GM21723 (cell line): ENCODE results near the gene FBXO31.
"Not testable (repeated sequence)": the region's sequence is repeated elsewhere in the genome, so short reads cannot be mapped to it uniquely, and the experiment has no call there.

Experiments
- ATAC-seq: cut with Tn5 transposase; IDR thresholded peaks from one replicate; pipeline ENCODE4 v1.9.1; 2021; ENCODE audit warnings: mild to moderate bottlenecking, moderate library complexity; ENCODE audit not compliant: unreplicated experiment

The FBXO31 gene

DNA sequence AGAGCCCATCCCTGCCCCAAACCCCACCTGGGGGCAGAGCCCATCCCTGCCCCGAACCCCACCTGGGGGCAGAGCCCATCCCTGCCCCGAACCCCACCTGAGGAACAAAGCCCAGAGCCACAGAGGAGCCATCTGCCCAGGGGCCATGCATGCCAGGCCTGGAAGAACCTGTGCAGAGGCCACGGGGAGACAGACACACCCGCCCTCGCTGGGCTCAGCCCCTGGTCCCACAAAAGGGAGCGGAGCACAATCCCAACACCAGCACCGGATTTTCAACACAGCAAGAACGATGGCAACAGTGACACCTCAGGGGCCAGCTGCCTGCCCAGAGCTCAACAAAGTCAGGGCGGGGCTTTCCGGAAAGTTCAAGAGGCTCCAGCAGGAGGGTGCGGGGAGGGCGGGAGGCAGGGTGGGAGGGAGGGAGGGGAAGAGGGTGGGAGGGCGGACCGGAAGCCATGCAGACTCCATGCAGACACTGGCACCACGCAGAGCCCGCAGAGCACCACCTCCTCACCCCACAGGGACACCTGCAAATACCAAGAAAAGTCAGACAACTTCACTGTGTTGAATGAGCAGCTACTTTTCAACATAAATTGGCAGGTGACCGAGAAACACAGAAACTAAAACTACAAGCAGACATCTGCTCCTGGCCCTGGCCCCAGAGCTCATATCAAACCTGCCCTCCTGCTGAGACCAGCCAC is 38.5 kb downstream of the FBXO31 start:
- ATAC-seq: no peak

DNA sequence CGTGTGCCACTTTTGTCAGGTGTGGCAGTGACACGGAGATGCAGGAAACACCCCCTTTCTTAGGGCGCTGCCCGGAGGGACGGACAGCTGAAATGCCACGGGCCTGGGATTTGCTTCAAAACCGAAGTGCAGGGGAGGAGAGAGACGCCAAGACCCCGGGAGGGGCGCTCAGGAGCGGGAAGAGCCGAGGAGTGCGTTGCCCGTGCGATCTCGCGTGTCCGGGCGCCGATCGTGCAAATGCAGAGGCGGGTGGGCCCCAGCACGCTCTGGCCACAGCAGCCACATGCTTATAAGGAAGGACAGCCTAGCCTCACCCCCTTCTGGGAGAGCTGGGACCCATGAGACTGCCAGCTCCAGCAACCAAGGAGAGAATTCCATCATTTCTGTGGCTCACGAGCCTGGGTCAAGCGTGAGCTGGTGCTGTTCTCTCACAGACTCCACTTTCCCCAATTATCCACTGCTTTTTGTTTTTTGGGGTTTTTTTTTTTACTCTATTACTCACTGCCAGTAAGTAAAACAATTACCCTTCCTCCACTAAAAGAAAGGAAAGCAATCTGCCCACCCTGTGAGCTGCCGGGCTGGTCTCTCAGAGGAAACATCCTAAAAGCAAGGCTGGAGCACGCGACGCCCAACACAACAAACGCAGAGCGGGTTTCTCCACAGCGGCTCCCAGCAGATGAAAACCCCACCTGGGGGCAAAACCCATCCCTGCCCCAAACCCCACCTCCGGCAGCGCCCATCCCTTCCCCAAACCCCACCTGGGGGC is 39.2 kb downstream of the FBXO31 start:
- ATAC-seq: no peak

DNA sequence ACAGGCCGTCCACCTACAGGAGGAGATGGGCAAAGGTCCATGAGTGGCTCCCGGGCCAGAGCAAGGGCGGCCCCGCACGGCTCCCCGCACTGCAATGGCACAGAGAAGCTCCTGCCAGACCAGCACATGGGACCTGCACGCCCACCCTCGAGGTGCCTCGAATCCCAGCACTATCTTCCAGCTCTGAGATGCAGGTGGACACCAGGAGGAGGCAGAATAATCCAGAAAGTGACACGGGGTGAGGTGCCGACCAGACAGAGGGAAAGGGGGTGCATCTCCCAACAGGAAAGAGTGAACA is 39.9 kb downstream of the FBXO31 start:
- ATAC-seq: no peak

DNA sequence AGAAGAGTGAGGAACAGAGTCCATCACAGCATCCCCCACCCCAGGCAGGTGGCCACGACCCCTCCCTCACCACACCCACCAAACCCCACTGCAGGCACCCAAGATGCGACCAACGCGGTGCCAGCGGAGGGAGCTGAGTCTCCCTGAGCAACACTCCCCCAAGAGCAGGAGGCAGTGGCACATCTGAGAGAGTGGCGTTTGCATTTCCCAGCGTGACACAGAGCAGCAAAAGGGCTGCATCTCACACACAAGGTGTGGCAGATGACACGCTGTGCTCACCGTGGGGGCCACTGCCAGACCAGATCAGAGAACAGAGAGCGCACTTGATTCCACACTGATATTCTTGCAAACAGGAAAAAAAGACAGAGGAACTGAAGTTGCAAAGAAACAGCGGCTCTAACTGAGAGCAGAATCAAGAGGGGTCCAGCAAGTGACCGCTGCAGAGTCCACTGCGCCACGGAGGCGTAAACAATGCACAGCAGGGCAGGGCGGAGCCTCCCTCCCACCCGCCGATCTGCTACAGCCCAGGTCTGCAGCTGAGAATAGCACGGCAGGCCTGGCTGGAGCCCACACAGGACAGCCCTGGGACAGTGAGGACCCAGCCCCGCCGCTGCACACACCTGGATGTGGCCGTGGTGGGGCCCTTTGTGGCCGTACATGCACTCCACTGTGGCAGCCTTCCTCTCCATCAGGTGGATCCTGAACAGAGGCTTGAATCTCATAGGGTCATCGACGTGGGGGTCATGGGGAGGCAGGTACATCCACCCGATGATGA is 40.4 kb downstream of the FBXO31 start:
- no peak for ATAC-seq

DNA sequence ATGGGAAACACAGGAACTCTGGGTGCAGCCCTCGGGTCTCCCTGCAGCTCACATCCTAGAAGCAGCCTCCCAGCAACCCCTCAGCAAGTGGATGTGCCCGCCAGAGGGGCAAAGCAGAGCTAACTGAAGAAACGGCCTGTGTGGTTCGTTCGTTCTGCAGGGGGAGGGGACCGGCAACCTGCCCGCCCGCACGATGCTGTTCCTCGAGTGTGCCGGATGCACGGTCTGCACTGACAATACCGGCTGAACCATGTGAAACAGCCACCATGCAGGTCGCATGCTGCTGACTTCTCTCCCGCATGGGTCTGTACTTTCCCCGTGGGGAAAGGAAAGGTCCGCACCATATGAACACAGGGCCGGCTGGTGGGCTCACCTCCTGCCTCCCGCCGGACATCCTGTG is 41.1 kb downstream of the FBXO31 start:
- ATAC-seq: no peak

DNA sequence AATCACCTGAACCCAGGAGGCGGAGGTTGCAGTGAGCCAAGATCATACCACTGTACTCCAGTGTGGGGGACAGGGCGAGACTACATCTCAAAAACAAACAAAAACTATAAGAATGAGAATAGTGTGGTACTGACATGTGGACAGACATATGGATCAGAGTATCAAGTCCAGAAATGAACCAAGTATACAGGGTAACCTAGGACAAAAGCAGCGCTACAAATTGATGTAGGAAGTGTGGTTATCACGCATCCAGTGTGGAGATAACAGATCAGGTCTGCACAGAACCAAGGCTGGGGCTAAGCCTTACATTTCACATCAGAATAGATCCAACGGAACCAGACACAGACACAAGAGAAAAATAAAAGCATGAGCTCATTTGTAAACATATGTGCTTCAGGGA is 43.4 kb downstream of the FBXO31 start:
- no peak for ATAC-seq

DNA sequence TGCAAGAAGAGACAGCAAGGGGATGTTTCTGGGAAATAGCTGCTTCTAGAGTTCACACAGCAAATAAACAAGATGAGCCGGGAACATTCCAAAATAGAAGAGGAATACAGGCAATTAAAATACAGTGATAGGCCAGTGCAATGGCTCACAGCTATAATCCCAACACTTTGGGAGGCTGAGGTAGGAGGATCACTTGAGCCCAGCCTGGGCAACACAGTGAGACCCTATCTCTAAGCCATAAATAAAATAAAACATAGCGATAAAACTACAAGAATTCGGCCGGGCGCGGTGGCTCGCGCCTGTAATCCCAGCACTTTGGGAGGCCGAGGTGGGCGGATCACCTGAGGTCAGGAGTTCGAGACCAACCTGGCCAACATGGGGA is 43.9 kb downstream of the FBXO31 start:
- ATAC-seq: not testable (repeated sequence)

DNA sequence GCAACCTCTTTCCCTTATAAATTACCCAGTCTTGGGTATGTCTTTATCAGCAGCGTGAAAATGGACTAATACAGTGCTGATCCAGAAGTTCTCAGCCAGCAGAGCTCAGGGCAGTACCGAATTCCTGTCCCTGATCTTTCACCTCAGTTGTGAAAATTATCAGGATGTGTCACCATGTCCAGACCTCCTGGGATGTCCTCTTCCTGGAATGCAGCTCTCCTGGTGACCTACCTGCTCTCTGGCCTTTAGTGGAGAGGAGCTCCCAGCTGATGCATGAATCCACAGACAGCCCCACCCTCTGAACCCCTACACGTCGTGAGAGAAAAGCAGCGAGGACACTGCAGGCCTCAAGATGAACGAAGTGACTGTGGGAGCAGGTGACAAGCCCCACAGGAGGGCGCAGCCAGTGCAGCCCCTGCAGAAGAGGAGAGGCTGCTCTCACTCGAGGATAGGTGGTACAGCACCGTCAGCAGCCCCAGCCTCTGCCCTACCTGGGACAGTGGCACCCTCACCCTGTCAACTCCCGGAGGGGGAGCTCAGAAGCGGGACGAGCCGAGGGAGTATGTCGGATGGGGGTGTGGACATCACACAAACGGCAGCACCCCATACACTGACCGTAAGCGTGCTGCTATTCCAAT is 44.4 kb downstream of the FBXO31 start:
- ATAC-seq: no peak

DNA sequence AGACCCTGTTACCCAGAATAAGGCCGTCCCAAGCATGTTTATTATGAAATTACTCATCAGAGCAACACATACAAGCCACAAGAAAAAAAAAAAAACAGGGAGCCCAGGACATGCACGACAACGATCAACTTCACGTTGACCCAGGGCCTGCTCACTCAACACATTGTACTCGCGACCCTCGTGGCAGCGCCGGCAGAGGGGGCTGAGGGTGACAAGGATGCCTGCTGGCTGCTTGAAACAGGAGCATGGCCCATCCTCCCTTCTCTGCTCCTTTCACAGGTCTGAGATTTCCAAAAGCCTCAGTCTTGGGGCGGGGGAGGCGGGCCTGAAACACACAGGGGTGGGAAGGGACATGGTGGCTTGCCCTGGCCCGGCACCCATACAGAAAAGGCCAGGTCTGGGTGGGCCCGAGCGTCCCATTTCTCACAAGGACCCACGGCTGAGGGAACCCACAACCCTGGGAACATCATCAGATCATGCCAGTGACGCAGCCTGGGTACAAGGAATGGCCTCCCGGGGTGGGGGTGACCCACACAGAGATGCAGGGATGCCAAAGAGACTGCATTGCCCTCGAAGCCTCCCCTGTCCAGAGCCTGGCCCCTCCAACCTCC is 45.3 kb downstream of the FBXO31 start:
- ATAC-seq: no peak

DNA sequence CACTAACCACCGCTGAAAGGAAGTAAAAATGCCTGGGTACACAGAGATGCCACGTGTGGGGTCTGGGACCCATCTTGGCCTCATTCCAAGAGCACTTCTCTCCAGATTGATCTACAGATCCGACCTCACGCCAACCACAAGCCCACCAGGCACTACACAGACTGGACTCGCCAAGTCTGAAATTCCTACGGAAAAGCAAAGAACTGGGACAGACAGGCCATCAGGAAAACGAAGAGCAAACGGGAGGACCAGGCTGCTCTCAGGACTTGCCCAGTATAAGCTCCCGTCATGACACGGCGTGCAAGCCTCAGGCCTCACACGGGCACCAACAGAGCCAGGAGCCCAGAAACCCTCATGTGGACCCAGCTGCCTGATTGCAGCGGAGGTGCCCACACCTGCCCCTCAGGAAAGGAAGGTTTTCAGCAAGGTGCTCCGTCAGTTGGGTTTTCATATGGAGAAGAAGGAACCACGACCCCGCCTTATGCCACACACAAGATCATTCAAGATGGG is 46.3 kb downstream of the FBXO31 start:
- no peak for ATAC-seq

DNA sequence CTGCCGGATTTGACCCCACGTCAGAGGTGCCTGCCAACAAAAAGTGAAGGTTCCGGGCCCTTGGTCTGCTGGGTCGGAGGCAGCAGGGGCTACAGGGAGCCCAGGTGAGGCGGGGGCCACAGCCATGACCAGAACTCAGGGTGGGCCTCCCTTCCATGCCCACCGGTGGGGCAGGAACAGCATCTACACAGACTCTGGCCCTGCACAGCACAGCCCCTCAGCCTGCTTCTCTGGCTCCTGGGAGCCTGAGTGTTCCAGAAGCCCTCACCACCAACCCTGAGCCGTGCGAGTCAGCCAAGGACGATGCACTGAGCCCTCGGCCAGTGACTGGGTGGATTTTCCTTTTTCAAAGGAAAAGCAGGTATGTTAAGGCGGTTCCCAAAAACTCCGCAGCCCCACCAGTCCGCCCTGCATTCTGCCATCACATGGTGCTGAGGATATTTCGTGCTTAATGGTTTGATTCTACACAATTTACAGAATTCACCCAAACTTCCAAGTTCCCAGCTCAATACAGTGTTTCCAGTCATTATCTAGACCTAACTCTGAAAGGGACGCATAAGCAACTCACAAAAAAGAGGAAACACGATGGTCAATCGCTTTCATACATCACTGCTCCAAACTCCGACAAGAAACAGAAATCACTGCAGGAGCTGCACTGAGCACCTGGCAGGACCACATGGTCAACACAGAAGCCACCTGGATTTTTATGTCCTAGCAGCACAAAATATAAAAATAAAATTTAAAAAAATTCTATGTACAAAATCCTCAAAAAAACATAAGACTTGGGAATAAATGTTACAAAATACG is 46.9 kb downstream of the FBXO31 start:
- ATAC-seq: no peak

DNA sequence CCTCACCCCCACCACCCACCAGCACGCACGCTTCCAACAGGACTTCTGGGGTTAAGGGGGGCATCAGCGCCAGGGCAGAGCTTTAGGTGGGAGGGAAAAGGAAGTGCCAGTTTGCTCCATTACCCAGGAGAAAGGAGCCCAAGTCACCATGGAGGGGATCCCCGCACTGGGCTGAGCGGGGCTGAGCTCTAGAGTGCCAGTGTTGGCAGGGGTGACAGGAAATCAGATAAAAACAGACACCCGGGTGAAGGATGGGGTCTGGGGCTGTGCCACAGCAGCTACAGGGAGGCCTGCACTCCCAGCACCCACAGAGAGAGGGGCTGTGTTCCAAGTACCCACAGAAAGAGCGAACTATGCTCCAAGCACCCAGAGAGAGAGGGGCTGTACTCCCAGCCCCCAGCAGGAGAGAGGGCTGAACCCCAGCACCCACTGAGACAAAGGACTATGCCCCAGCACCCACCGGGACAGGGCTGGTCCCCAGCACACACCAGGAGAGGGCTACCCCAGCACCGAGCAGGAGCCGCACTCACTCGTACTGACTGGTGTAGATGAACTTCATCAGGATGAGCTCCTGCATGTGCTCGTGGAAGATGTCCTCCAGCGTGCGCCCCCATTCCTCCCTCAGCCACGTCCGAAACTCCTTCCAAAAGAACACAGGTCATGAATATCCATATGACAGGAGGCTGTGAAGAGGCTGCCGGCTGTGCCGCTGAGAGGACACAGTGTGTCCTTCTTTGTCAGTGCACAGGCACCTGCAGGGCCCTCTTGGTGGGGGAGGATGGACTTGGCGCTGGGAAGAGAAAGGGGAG is 47.7 kb downstream of the FBXO31 start:
- no peak for ATAC-seq

DNA sequence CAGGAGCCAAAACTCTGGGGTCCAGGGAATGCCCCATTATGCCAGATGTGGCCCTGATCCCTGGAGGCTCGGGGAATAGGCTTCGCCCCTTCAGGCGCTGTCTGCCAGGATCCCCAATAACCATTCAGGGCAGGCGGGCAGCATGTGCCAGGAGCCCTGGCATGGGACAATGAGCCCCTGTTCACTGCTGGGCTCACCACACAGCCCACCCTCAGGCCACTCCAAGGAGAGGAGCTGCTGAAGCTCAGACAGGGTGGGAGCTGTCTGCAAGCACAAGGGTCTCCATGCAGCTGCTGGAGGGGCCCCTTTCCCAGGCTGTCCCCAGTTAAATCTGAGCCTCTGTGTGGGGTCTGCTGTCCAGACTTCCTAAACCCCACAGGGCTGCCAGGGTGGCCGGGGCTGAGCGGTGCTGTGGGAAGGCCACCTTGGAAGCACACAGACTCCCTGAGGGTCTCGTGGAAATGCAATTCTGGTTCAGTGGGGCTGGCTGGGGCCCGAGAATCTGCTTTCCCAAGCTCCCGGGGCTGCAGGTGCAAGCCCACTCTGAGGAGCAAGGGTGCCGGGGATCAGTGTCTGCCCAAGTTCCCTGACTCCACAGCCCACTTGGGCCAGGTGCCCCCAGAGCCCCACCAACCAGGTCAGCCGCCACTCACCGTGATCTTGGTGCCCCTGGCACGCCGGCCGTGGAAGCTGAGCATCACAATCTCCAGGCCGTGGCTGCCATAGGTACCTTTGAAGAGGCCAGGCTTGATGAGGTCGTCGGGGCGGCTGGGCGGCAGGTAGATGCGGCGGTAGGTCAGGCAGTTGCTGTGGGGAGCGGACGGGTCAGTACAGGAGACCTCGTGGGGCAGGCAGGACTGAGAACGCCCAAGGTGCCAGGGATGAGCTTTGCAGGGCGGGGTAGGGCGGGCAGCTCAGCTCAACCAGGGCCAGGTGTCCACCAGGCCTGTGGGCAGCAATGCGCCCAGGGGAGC is 48.6 kb downstream of the FBXO31 start:
- ATAC-seq: no peak

DNA sequence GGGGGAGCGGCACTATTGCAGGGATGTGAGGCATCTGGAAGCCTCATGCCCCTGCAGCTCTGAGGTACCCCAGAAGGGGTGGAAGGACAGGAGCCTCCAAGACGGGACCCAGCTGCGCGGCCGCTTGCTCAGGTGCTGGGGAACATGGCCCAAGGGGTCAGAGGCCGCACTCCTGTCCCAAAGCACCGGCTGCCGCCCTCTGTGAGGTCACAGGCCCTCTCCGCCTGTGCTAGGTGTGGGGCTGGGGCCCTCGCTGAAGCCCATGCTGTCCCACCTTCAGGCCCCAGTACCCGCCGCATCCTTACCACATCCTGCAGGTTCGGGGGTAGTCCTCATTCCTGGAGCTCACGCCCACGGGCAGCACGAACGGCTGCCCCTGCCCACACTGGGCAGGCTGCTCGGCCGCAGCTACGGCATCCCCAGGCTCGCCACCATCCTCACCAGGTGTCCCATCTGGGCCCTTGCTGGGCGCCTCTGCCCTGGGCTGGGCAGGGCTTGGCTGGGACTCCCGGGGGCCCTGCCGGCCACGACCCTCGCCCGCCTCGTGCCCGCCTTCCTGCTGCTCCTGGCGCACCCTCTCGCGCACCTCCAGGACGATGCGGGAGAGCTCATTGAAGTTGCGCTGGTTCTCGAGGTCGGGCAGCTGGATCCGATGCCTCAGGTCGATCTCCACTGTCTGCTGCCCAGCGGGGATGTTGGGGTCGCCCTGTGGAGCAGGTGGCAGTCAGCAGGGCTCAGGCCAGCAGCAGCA is 49.8 kb downstream of the FBXO31 start:
- ATAC-seq: no peak

DNA sequence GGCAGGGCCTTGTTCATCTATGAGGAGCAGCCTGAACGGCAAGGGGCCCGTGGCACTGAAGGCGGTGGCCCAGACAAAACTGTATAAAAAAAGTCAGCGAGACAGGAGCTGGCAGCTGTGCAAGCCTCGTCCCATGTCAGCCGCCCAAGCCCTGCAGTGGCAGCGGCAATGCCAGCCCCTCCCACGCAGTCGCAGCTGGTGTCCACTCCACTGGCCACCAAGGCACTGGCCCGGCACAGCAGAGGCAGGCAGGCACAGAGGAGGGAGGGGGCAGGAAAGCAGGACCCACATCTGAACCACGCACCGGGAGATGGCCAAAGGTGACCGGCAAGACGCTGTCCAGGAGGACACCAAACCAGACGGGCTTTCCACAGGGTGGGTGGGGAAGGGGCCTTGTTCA is 50.5 kb downstream of the FBXO31 start:
- no peak for ATAC-seq

DNA sequence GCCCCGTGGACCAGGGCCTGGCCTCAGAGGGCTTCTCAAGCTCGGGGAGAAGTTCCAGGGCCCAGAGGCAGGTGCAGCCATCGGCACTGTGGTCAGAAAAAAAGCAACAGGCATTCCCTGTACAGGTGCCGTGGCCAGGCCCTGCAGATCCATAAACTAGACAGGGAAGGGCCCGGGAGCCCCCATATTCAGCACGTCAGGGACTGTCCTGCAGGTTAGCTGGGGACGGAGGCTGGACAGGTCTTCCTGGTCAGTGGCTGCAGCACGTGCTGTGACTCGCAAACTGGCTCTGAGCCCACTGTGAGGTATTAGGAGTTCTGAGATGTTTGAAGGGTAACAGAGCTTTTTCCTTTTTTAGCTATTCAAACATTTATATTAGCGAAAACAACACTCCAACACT is 51.4 kb downstream of the FBXO31 start:
- ATAC-seq: no peak

DNA sequence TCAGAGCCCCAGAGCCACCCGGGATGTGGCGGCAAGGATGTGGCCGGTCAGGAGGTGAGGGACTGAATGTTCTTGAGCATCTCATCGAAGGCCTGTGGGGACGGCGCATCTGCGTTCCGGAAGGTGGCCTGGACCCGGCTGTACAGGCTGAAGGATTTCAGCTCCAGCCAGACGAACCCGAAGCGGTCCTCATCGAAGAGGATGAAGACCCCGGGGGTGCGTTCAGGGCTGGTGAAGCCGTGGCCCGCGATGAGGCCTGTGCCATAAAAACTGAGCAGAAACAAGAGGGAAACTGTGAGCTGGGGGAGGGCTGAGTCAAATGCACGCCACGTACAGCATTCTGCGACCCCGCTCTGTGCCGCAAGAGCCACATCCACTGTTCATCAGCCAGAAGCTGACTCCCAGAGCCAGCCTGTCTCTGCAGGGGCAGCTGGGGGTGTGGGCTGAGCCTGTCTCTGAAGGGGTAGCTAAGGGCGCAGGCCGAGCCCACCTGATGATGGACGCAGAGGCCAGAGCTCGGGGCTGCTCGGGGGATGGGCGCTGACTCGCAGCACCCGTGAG is 52.3 kb downstream of the FBXO31 start:
- no peak for ATAC-seq
